NCI-H1694 (cell line): ENCODE measurements around the gene ELOVL7.
"Not testable (repeated sequence)": the region's sequence is repeated elsewhere in the genome, so short reads cannot be mapped to it uniquely, and the experiment has no call there.

Experiments used
- DNase-seq: peaks from one replicate; lab custom pipeline; 2025; lab: John Stamatoyannopoulos, UW

ELOVL7 gene

GRCh38 chr5:60829490-60830266 lies 14.4 kb downstream of the ELOVL7 start:
- no peak for DNase-seq

GRCh38 chr5:60827201-60827600 lies 16.9 kb downstream of the ELOVL7 start:
- DNase-seq = no peak

GRCh38 chr5:60826653-60827052 lies 17.4 kb downstream of the ELOVL7 start:
- no peak for DNase-seq

GRCh38 chr5:60823574-60823973 lies 20.5 kb downstream of the ELOVL7 start:
- no peak for DNase-seq

GRCh38 chr5:60822285-60822556 lies 21.8 kb downstream of the ELOVL7 start:
- no peak for DNase-seq

- no peak for DNase-seq
These were observed 22.4 kb downstream of the ELOVL7 start for GRCh38 chr5:60821488-60822284.

- DNase-seq = no peak
These were observed 23.2 kb downstream of the ELOVL7 start for GRCh38 chr5:60820593-60821487.

GRCh38 chr5:60816138-60816537 lies 27.9 kb downstream of the ELOVL7 start:
- DNase-seq = not testable (repeated sequence)

GRCh38 chr5:60814498-60814897 lies 29.6 kb downstream of the ELOVL7 start:
- DNase-seq = no peak

GRCh38 chr5:60812426-60812825 lies 31.6 kb downstream of the ELOVL7 start:
- DNase-seq = no peak

- no peak for DNase-seq
These were observed 33.0 kb downstream of the ELOVL7 start for GRCh38 chr5:60811105-60811504.

GRCh38 chr5:60810438-60811085 lies 33.5 kb downstream of the ELOVL7 start:
- DNase-seq = no peak

GRCh38 chr5:60809891-60810425 lies 34.1 kb downstream of the ELOVL7 start:
- DNase-seq = no peak

GRCh38 chr5:60806591-60807243 lies 37.4 kb downstream of the ELOVL7 start:
- DNase-seq = no peak

- no peak for DNase-seq
These were observed 38.6 kb downstream of the ELOVL7 start for GRCh38 chr5:60805463-60805862.

- no peak for DNase-seq
These were observed 40.4 kb downstream of the ELOVL7 start for GRCh38 chr5:60803712-60804111.

GRCh38 chr5:60802986-60803385 lies 41.1 kb downstream of the ELOVL7 start:
- DNase-seq = no peak

GRCh38 chr5:60802226-60802625 lies 41.8 kb downstream of the ELOVL7 start:
- DNase-seq = no peak

- no peak for DNase-seq
These were observed 46.5 kb downstream of the ELOVL7 start for GRCh38 chr5:60797482-60798153.

GRCh38 chr5:60795424-60795950 lies 48.6 kb downstream of the ELOVL7 start:
- DNase-seq = not testable (repeated sequence)
